ENCODE measurements around the gene SNRNP70. TPM values are rescaled to one million over a fixed set of nuclear protein-coding genes. Genes with fewer than 3 reads are reported as not detected.
A peak's percentile ranks its signal among the peaks of the same experiment; 100 is the strongest.
"Not testable (repeated sequence)": the region's sequence is repeated elsewhere in the genome, so short reads cannot be mapped to it uniquely, and the experiment has no call there.

SNRNP70 gene
- polyA plus RNA-seq, 3 donors from 2014 or later: 42.6 to 84.4 (median 48.8) TPM

DNA sequence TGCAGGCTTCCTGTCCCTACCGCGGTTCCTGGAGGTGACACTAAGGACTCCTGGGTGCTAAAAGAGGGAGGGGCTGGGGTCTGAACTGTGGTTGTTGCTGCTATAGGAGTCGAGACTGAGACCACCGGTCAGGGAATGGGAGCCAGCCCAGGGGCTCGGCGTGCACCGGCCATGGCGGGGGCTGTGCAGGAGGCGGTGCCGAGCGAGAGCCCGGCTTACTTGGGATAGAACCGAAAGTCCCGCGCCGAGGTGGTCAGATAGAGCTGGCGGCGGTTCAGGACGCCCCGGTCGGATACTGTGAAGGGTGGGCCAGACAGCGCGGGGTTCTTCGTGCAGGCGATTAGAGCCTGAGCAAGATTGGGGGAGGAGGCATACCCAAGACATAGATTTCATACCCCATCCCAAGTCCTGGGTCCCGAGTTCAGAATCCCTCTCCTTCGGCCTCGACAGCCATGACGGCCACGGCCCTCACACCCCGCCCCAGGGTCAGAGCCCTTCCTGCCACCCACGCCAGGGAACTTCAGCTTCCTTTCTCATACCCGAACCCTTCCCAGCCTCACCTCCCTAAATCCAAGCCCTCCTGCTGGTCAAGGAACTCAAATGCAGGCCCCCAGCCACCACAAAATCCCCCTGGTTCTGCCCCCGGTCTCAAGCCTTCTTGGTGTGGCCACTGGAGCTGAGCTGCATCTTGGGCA is 28.2 kb upstream of the SNRNP70 start:
- not testable (repeated sequence) for H3K36me3 Mint-ChIP-seq, H3K9me3 Mint-ChIP-seq
- peak overlapping the region; percentile 81 to 92 (median 89) for H3K4me3 Mint-ChIP-seq
- peak in 2 of 3 donors; percentile 9 to 19 for DNase-seq
- peaks cover 18 to 20% of the 10 kb centered on the region in 2 donors for H3K4me1 Mint-ChIP-seq
- peaks cover 10 to 20% (median 13%) of the 10 kb centered on the region in 3 donors for H3K27me3 Mint-ChIP-seq (ENCODE audit: low read depth in 3 of 3)
- peak overlapping the region in 1 of 6 donors; percentile 27 for H3K27ac Mint-ChIP-seq

DNA sequence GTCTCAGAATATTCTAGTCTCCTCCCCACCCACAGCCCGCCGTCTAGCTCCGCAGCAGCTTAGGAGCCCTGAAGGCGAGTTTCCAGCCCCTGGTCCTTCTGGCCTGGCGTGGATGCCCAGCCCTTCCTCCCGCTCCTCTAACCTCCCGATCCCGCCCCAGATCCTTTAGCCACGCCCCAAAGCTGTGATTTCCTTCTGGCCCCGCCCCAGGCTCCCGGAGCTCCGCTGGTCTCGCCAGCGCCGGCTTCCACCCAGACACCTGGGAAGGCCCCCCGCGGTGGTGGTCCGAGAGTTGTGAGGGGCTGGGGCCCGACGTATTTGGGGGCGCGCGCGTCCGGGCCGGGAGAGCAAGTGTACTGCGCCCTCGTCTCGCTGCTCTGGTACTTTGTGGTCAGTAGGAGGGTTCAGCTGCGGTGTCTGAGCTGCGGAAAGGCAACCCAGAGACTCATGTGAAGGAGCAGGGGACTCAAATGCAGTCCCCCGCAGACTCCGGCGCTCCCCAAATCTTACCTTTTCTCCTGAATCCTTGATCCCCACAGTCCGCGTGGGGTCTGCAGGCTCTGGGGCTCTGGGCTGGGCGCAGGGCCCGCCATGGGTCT is 27.5 kb upstream of the SNRNP70 start, which contains the start of gene CGB7:
TSS of gene CGB7 (minus strand) at position 114 of the 599 bp plus-strand sequence. CDS start 2,374 bp downstream, outside the sequence.
- H3K36me3 Mint-ChIP-seq: peaks cover 0 to 5% (median 4%) of the 10 kb centered on the region in 3 donors
- H3K27me3 Mint-ChIP-seq (ENCODE audit: low read depth in 3 of 3): peaks cover 10 to 20% (median 13%) of the 10 kb centered on the region in 3 donors
- DNase-seq: peak in 1 of 3 donors; percentile 19

DNA sequence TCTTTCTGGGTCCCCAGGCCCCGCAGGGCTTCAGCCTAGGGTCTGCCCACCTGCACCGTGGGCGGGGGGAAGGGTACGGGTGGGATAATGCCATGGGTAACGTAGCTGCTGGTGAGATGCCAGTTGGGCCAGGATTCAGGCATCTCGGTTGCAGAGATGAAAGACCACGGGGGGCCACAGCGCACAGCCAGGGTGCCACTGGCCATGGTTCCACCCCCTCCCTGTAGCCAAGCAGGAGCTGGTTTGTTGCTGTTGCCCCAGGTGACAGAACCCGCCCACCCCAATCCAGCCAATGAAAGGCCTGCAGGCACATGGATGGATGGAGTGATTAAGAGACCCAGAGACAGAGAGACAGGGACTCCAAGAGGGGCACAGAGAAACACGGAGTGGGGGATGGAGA is 26.7 kb upstream of the SNRNP70 start:
- DNase-seq: no peak
- H3K4me1 Mint-ChIP-seq: peaks cover 18 to 20% of the 10 kb centered on the region in 2 donors

More for the DNA sequence above, 27.5 kb upstream of the SNRNP70 start, which contains the start of gene CGB7:
- no peaks in the 10 kb centered on the region for H3K9me3 Mint-ChIP-seq
- peaks cover 18 to 20% of the 10 kb centered on the region in 2 donors for H3K4me1 Mint-ChIP-seq
- H3K27ac Mint-ChIP-seq: peak within 1 kb of the TSS in 2 of 6 donors; percentile 27 to 46
- H3K4me3 Mint-ChIP-seq: peak within 1 kb of the TSS; percentile 81 to 92 (median 89)

DNA sequence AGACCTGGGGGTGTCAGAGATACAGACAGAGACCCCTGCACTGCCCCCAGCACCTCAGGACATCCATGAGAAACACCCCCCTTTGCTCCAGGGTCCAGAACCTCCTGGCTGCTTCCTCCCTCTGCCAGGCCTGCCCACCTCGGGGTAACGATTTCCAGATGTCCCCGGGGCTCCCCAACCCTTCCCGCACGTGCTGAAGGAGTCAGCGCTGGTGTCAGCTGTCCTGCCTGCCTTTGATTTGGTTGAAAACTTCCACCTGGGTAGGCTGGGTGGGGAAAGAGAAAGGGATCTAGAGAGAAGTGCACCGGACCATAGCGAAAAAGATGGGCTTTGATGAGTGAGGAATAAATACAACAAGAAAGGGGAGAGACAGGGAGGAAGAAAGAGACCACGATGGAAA is 26.2 kb upstream of the SNRNP70 start:
- DNase-seq: no peak
- no peaks in the 10 kb centered on the region for H3K9me3 Mint-ChIP-seq
- no peak overlapping the region for H3K27ac Mint-ChIP-seq
- peaks cover 10 to 16% (median 15%) of the 10 kb centered on the region in 3 donors for H3K27me3 Mint-ChIP-seq (ENCODE audit: low read depth in 3 of 3)
- peak overlapping the region in 1 of 5 donors; percentile 10 for H3K4me3 Mint-ChIP-seq
- H3K36me3 Mint-ChIP-seq: peaks cover 0 to 5% (median 4%) of the 10 kb centered on the region in 3 donors
- H3K4me1 Mint-ChIP-seq: peaks cover 18 to 20% of the 10 kb centered on the region in 2 donors

More for the DNA sequence above, 26.7 kb upstream of the SNRNP70 start:
- Mint-ChIP-seq H3K36me3 (peaks cover 0 to 5% (median 4%) of the 10 kb centered on the region in 3 donors), H3K9me3 (no peaks in the 10 kb centered on the region), H3K27me3 (ENCODE audit: low read depth in 3 of 3) (peaks cover 10 to 20% (median 15%) of the 10 kb centered on the region in 3 donors), H3K4me3 (no peak overlapping the region), H3K27ac (no peak overlapping the region)

DNA sequence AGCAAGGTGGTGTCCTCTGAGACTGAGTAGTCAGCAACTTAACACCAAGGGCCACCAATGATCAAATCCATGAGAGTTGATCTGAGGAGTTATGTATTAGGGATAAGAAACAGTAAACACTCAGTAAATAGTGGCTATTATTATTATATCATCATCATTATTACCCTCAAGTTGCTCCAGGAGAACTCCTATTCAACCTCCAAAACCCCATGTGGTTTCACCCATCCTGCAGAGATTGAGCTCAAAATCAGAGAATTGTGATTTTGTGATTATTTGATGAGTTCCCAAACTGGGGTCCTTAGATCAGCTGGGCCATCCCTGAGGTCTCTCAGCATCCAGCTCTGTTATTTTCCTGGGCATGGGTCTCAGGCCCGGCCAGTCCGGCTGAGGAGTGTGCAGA is 24.3 kb upstream of the SNRNP70 start:
- H3K36me3 Mint-ChIP-seq: peaks cover 0 to 5% (median 4%) of the 10 kb centered on the region in 3 donors
- no peak for DNase-seq
- no peak overlapping the region for H3K27ac Mint-ChIP-seq
- H3K27me3 Mint-ChIP-seq (ENCODE audit: low read depth in 3 of 3): peaks cover 15 to 19% (median 16%) of the 10 kb centered on the region in 3 donors
- H3K4me3 Mint-ChIP-seq: no peak overlapping the region
- peaks cover 18 to 20% of the 10 kb centered on the region in 2 donors for H3K4me1 Mint-ChIP-seq
- H3K9me3 Mint-ChIP-seq: peaks cover 0 to 2% (median 0%) of the 10 kb centered on the region in 6 donors

DNA sequence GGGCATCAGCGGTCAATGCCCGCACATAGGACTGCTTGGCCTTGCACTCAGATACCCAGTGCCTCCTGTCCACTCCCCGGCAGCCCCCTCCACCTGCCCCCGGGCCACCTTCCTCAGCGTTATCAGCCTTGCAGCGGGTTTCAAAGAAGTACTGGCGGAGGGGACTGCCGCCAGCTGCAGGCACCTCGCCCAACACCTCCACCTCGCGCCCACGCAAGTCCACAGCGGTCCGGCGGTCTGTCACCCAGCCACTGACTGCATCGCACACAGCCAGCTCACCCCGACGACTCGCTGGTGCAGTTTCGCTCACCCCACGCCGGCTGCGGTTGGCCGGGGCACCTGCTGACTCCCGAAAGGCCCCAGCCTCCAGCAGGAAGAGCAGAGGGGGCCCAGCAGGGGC is 23.8 kb upstream of the SNRNP70 start:
- no peak overlapping the region for H3K4me3 Mint-ChIP-seq
- peaks cover 19 to 21% (median 19%) of the 10 kb centered on the region in 3 donors for H3K27me3 Mint-ChIP-seq (ENCODE audit: low read depth in 3 of 3)
- H3K4me1 Mint-ChIP-seq: peaks cover 16 to 17% of the 10 kb centered on the region in 2 donors
- DNase-seq: peak in 1 of 3 donors; percentile 12
- no peak overlapping the region for H3K27ac Mint-ChIP-seq
- peaks cover 0 to 5% (median 4%) of the 10 kb centered on the region in 3 donors for H3K36me3 Mint-ChIP-seq
- H3K9me3 Mint-ChIP-seq: peaks cover 0 to 2% (median 0%) of the 10 kb centered on the region in 6 donors

DNA sequence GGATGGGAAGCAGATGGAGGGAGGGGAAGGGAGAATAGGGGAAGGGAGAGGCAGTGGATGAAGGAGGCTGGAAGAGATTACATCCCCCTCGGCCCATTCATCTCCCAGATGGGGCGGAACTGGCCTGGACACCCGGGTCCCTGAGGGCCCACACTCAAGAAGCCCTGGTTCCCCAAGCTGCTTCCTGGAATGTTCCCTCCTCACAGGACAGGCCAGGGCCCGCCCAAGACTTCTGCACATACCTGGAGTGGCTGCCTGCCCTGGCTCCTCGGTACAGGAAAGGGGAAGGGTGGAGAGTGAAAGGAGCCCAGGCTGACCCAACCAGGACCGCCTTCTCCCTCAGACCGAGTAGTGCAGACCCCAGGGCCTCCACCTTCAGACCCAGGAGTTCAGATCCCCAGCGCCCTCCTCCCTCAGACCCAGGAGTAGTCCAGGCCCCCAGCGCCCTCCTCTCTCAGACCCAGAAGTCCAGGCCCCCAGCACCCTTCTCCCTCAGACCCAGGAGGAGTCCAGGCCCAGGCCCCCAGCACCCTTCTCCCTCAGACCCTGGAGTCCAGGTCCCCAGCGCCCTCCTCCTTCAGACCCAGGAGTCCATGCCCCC is 21.1 kb upstream of the SNRNP70 start:
- peaks cover 9 to 24% (median 12%) of the 10 kb centered on the region in 3 donors for H3K27me3 Mint-ChIP-seq (ENCODE audit: low read depth in 3 of 3)
- H3K4me3 Mint-ChIP-seq: no peak overlapping the region
- no peak for DNase-seq
- peaks cover 0 to 2% (median 0%) of the 10 kb centered on the region in 6 donors for H3K9me3 Mint-ChIP-seq
- no peak overlapping the region for H3K27ac Mint-ChIP-seq
- no peaks in the 10 kb centered on the region for H3K4me1 Mint-ChIP-seq
- H3K36me3 Mint-ChIP-seq: peaks cover 0 to 4% (median 4%) of the 10 kb centered on the region in 3 donors

DNA sequence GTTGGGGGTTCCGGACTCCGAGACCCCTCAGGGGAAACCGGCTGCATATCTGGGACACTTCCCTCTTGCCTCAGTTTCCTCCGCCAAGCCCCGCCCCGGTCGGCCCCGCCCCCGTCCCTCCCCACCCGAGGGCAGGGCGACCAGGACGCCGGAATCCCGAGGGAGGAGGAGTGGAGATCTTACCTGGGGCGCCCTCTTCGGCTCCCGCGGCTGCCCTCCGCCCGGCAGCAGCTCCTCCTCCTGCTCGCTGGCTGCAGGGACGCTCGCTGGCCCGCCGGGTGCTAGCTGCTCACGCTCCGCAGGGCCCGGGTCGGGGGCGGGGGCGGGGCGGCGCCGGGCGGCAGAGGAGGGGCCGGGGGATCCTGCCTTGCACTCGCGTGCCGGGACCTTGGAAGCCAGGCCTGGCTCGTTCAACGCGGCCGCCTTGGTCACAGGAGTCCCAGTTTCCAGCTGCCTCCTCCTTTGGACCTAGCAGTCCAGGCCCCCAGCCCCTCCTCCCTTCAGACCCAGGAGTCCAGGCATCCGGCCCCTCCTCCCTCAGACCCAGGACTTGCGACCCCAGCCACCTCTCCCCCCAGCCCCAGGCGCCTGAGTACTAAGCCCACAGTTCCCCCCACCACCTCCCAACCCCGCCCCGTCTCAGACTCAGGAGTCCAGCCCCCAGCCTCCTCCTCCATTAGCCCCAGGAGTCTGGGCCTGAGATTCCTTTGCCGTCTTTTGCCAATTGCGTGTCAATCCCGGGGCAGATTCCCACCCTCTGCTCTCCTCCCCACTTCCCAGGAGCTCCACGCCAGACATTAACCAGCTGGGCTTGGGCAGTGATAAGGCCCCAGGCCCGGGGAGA is 20.3 kb upstream of the SNRNP70 start, which contains the start of gene NTF4:
TSS of gene NTF4 (minus strand) at position 51 of the 844 bp plus-strand sequence. CDS start 2,821 bp downstream, outside the sequence.
- no peak for DNase-seq
- no peak within 1 kb of the TSS for H3K27ac Mint-ChIP-seq
- peaks cover 0 to 4% (median 0%) of the 10 kb centered on the region in 3 donors for H3K36me3 Mint-ChIP-seq
- H3K4me1 Mint-ChIP-seq: no peaks in the 10 kb centered on the region
- peaks cover 10 to 24% (median 14%) of the 10 kb centered on the region in 3 donors for H3K27me3 Mint-ChIP-seq (ENCODE audit: low read depth in 3 of 3)
- peaks cover 0 to 7% (median 0%) of the 10 kb centered on the region in 6 donors for H3K9me3 Mint-ChIP-seq
- no peak within 1 kb of the TSS for H3K4me3 Mint-ChIP-seq

DNA sequence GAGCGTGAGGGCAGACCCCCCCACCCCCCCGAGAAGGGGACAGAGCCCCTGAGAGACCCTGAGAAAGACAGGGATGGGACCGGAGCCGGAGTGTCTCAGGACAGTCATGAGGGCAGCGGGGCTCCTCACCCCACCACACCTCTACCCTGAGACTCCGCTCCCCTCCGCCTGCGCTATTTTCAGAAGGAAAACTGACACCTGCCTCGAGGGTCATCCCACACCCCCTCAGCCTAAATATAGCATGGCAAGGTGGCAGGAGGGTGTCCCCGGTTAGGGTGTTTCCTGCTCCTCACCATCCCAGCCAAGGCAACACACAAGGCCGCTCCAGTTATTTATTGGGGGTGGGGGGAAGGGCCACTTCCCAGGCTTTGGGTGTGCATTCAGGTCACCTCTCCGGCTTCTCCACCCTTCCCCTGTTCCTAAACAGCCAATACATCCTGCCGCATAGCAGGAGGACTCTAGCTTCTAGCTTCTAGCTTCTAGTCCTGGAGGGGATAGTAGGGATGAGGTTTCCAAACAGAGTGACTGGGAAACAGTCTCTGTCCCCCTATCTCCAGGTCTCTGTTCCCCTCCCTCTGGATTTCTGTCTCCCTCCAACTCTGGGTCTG is 19.2 kb upstream of the SNRNP70 start:
- Mint-ChIP-seq H3K4me1 (peaks cover 4 to 6% of the 10 kb centered on the region in 2 donors), H3K36me3 (peaks cover 0 to 6% (median 1%) of the 10 kb centered on the region in 3 donors), H3K4me3 (no peak overlapping the region), H3K27ac (no peak overlapping the region), H3K9me3 (peaks cover 0 to 13% (median 0%) of the 10 kb centered on the region in 6 donors), H3K27me3 (ENCODE audit: low read depth in 3 of 3) (peaks cover 11 to 30% (median 14%) of the 10 kb centered on the region in 3 donors)
- DNase-seq: no peak

DNA sequence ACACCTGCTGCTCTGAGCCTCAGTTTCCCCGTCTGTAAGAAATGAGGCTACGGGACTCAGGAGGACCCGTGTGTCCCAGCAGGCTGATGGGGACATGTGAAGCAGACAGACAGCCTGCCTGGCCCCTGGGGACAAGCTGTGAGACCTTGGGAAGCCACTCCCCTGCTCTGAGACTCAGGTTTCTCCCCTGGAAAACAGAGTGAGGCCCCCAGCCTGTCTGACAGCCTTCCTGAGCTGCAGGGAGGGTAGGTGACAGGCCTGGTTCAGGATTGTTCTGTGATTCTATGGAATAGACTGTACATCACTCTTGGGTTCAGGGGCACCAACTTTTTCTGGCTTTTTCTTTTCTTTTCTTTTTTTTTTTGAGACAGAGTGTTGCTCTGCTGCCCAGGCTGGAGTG is 17.7 kb upstream of the SNRNP70 start:
- DNase-seq: no peak
- H3K4me3 Mint-ChIP-seq: no peak overlapping the region
- H3K27ac Mint-ChIP-seq: no peak overlapping the region
- peaks cover 0 to 13% (median 0%) of the 10 kb centered on the region in 6 donors for H3K9me3 Mint-ChIP-seq
- peaks cover 7 to 9% of the 10 kb centered on the region in 2 donors for H3K4me1 Mint-ChIP-seq
- peaks cover 0 to 6% (median 0%) of the 10 kb centered on the region in 3 donors for H3K36me3 Mint-ChIP-seq
- H3K27me3 Mint-ChIP-seq (ENCODE audit: low read depth in 3 of 3): peaks cover 11 to 30% (median 14%) of the 10 kb centered on the region in 3 donors

DNA sequence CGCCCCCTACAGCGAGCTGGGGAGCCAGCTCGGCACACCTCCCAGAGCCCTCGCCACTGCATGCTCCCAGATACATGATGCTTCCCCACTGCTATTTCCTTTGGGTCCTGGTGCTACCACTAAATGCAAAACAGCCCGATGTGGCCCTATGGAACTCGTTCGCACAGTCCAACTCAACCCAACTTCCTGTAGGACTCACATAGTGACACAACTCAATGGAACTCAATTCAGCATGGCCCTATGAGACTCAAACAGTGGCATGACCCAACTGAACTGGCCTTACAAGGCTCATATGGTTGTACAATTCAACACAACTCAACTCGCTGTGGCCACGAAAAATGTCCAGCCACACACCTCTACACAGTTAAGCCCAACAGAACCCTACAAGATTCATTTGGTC is 16.2 kb upstream of the SNRNP70 start:
- Mint-ChIP-seq H3K4me1 (peaks cover 19% of the 10 kb centered on the region in 2 donors), H3K9me3 (peaks cover 0 to 13% (median 0%) of the 10 kb centered on the region in 6 donors), H3K27me3 (ENCODE audit: low read depth in 3 of 3) (peaks cover 18 to 44% (median 22%) of the 10 kb centered on the region in 3 donors), H3K27ac (peak overlapping the region in 1 of 6 donors; percentile 36), H3K4me3 (no peak overlapping the region), H3K36me3 (peaks cover 0 to 10% (median 9%) of the 10 kb centered on the region in 3 donors)
- DNase-seq: no peak

DNA sequence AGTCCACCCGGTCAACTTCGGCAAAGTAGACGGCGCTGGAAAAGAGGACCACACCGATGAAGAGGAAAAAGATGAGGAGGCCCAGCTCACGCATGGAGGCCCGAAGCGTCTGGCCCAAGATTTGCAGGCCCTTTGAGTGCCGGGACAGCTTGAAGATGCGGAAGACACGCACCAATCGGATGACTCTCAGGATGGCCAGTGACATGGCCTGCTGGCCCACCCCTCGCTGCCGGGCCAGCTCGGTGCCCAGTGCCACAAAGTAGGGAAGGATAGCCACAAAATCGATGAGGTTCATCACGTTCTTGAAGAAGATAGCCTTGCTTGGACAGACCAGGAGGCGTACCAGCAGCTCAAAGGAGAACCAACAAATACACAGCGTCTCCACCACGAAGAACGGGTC is 14.8 kb upstream of the SNRNP70 start:
- H3K27me3 Mint-ChIP-seq (ENCODE audit: low read depth in 3 of 3): peaks cover 16 to 50% (median 24%) of the 10 kb centered on the region in 3 donors
- peaks cover 0 to 10% (median 9%) of the 10 kb centered on the region in 3 donors for H3K36me3 Mint-ChIP-seq
- peak overlapping the region in 4 of 5 donors; percentile 8 to 55 (median 20) for H3K4me3 Mint-ChIP-seq
- H3K9me3 Mint-ChIP-seq: peaks cover 0 to 13% (median 0%) of the 10 kb centered on the region in 6 donors
- DNase-seq: no peak
- H3K27ac Mint-ChIP-seq: no peak overlapping the region
- H3K4me1 Mint-ChIP-seq: peaks cover 19% of the 10 kb centered on the region in 2 donors

Data from immature natural killer cell (primary cell).